ENCODE results near the gene ZEB2.
A peak's percentile ranks its signal among the peaks of the same experiment; 100 is the strongest.

ZEB2 gene

GRCh38 chr2:144547494-144547893 is 27.6 kb upstream of the ZEB2 start:
- H2AFZ ChIP-seq (ENCODE audit: low read depth, low read length), result no peak overlapping the region
- H3K9me3 ChIP-seq (ENCODE audit: low read length), result no peaks in the 10 kb centered on the region
- H3K36me3 ChIP-seq (ENCODE audit: insufficient read depth, low read length), result no peaks in the 10 kb centered on the region
- no peaks in the 10 kb centered on the region for H3K4me1 ChIP-seq (ENCODE audit: insufficient read depth, low read length)
- no peak overlapping the region for H3K4me3 ChIP-seq (ENCODE audit: low read length)
- H3K27me3 ChIP-seq (ENCODE audit: insufficient read depth, low read length), result no peaks in the 10 kb centered on the region

- H2AFZ ChIP-seq (ENCODE audit: low read depth, low read length), result no peak overlapping the region
- H3K27me3 ChIP-seq (ENCODE audit: insufficient read depth, low read length), result no peaks in the 10 kb centered on the region
- H3K4me3 ChIP-seq (ENCODE audit: low read length), result no peak overlapping the region
- H3K9me3 ChIP-seq (ENCODE audit: low read length), result no peaks in the 10 kb centered on the region
- H3K4me1 ChIP-seq (ENCODE audit: insufficient read depth, low read length), result no peaks in the 10 kb centered on the region
- H3K36me3 ChIP-seq (ENCODE audit: insufficient read depth, low read length), result no peaks in the 10 kb centered on the region
Observed at GRCh38 chr2:144546933-144547332, 27.0 kb upstream of the ZEB2 start.

- no peaks in the 10 kb centered on the region for H3K9me3 ChIP-seq (ENCODE audit: low read length)
- no peaks in the 10 kb centered on the region for H3K4me1 ChIP-seq (ENCODE audit: insufficient read depth, low read length)
- H3K36me3 ChIP-seq (ENCODE audit: insufficient read depth, low read length), result no peaks in the 10 kb centered on the region
- no peak overlapping the region for H2AFZ ChIP-seq (ENCODE audit: low read depth, low read length)
- no peaks in the 10 kb centered on the region for H3K27me3 ChIP-seq (ENCODE audit: insufficient read depth, low read length)
- H3K4me3 ChIP-seq (ENCODE audit: low read length), result no peak overlapping the region
Observed at GRCh38 chr2:144545787-144546186, 25.9 kb upstream of the ZEB2 start.

GRCh38 chr2:144544053-144544452 is 24.1 kb upstream of the ZEB2 start:
- no peaks in the 10 kb centered on the region for H3K4me1 ChIP-seq (ENCODE audit: insufficient read depth, low read length)
- H3K36me3 ChIP-seq (ENCODE audit: insufficient read depth, low read length), result no peaks in the 10 kb centered on the region
- no peaks in the 10 kb centered on the region for H3K27me3 ChIP-seq (ENCODE audit: insufficient read depth, low read length)
- H2AFZ ChIP-seq (ENCODE audit: low read depth, low read length), result no peak overlapping the region
- H3K9me3 ChIP-seq (ENCODE audit: low read length), result no peaks in the 10 kb centered on the region
- no peak overlapping the region for H3K4me3 ChIP-seq (ENCODE audit: low read length)

GRCh38 chr2:144541396-144541795 is 21.5 kb upstream of the ZEB2 start:
- Histone ChIP-seq H3K27me3 (ENCODE audit: insufficient read depth, low read length) (no peaks in the 10 kb centered on the region), H3K4me3 (ENCODE audit: low read length) (no peak overlapping the region), H3K4me1 (ENCODE audit: insufficient read depth, low read length) (no peaks in the 10 kb centered on the region), H2AFZ (ENCODE audit: low read depth, low read length) (no peak overlapping the region), H3K9me3 (ENCODE audit: low read length) (no peaks in the 10 kb centered on the region), H3K36me3 (ENCODE audit: insufficient read depth, low read length) (no peaks in the 10 kb centered on the region)

- H3K4me3 ChIP-seq (ENCODE audit: low read length), result no peak overlapping the region
- no peaks in the 10 kb centered on the region for H3K9me3 ChIP-seq (ENCODE audit: low read length)
- no peaks in the 10 kb centered on the region for H3K4me1 ChIP-seq (ENCODE audit: insufficient read depth, low read length)
- no peaks in the 10 kb centered on the region for H3K27me3 ChIP-seq (ENCODE audit: insufficient read depth, low read length)
- no peaks in the 10 kb centered on the region for H3K36me3 ChIP-seq (ENCODE audit: insufficient read depth, low read length)
- no peak overlapping the region for H2AFZ ChIP-seq (ENCODE audit: low read depth, low read length)
Observed at GRCh38 chr2:144539289-144539782, 19.4 kb upstream of the ZEB2 start.

- no peaks in the 10 kb centered on the region for H3K27me3 ChIP-seq (ENCODE audit: insufficient read depth, low read length)
- H3K4me3 ChIP-seq (ENCODE audit: low read length), result no peak overlapping the region
- H3K4me1 ChIP-seq (ENCODE audit: insufficient read depth, low read length), result no peaks in the 10 kb centered on the region
- no peaks in the 10 kb centered on the region for H3K36me3 ChIP-seq (ENCODE audit: insufficient read depth, low read length)
- H2AFZ ChIP-seq (ENCODE audit: low read depth, low read length), result no peak overlapping the region
- peaks cover 2% of the 10 kb centered on the region for H3K9me3 ChIP-seq (ENCODE audit: low read length)
Observed at GRCh38 chr2:144535300-144535699, 15.4 kb upstream of the ZEB2 start.

GRCh38 chr2:144533221-144533620 is 13.3 kb upstream of the ZEB2 start:
- Histone ChIP-seq H3K9me3 (ENCODE audit: low read length) (peaks cover 2% of the 10 kb centered on the region), H2AFZ (ENCODE audit: low read depth, low read length) (no peak overlapping the region), H3K4me1 (ENCODE audit: insufficient read depth, low read length) (no peaks in the 10 kb centered on the region), H3K27me3 (ENCODE audit: insufficient read depth, low read length) (no peaks in the 10 kb centered on the region), H3K36me3 (ENCODE audit: insufficient read depth, low read length) (no peaks in the 10 kb centered on the region), H3K4me3 (ENCODE audit: low read length) (no peak overlapping the region)

- Histone ChIP-seq H3K36me3 (ENCODE audit: insufficient read depth, low read length) (no peaks in the 10 kb centered on the region), H3K4me3 (ENCODE audit: low read length) (no peak overlapping the region), H3K4me1 (ENCODE audit: insufficient read depth, low read length) (peaks cover 3% of the 10 kb centered on the region), H2AFZ (ENCODE audit: low read depth, low read length) (no peak overlapping the region), H3K9me3 (ENCODE audit: low read length) (peaks cover 2% of the 10 kb centered on the region), H3K27me3 (ENCODE audit: insufficient read depth, low read length) (no peaks in the 10 kb centered on the region)
Observed at GRCh38 chr2:144530596-144530995, 10.7 kb upstream of the ZEB2 start.

GRCh38 chr2:144529841-144530240 is 9.9 kb upstream of the ZEB2 start:
- peaks cover 8% of the 10 kb centered on the region for H3K4me1 ChIP-seq (ENCODE audit: insufficient read depth, low read length)

GRCh38 chr2:144528108-144528507 is 8.2 kb upstream of the ZEB2 start:
- Histone ChIP-seq H2AFZ (ENCODE audit: low read depth, low read length) (no peak overlapping the region), H3K27me3 (ENCODE audit: insufficient read depth, low read length) (no peaks in the 10 kb centered on the region), H3K36me3 (ENCODE audit: insufficient read depth, low read length) (no peaks in the 10 kb centered on the region), H3K9me3 (ENCODE audit: low read length) (no peaks in the 10 kb centered on the region), H3K4me3 (ENCODE audit: low read length) (no peak overlapping the region), H3K4me1 (ENCODE audit: insufficient read depth, low read length) (peaks cover 18% of the 10 kb centered on the region)

More at GRCh38 chr2:144529841-144530240, 9.9 kb upstream of the ZEB2 start:
- Histone ChIP-seq H3K4me3 (ENCODE audit: low read length) (no peak overlapping the region), H3K9me3 (ENCODE audit: low read length) (peaks cover 2% of the 10 kb centered on the region), H3K27me3 (ENCODE audit: insufficient read depth, low read length) (no peaks in the 10 kb centered on the region), H3K36me3 (ENCODE audit: insufficient read depth, low read length) (no peaks in the 10 kb centered on the region), H2AFZ (ENCODE audit: low read depth, low read length) (no peak overlapping the region)

- Histone ChIP-seq H3K4me3 (ENCODE audit: low read length) (no peak overlapping the region), H2AFZ (ENCODE audit: low read depth, low read length) (no peak overlapping the region), H3K27me3 (ENCODE audit: insufficient read depth, low read length) (no peaks in the 10 kb centered on the region), H3K4me1 (ENCODE audit: insufficient read depth, low read length) (peaks cover 29% of the 10 kb centered on the region), H3K36me3 (ENCODE audit: insufficient read depth, low read length) (no peaks in the 10 kb centered on the region), H3K9me3 (ENCODE audit: low read length) (no peaks in the 10 kb centered on the region)
Observed at GRCh38 chr2:144526831-144527230, 6.9 kb upstream of the ZEB2 start.

GRCh38 chr2:144524118-144525009 is 4.4 kb upstream of the ZEB2 start:
- Histone ChIP-seq H3K4me1 (ENCODE audit: insufficient read depth, low read length) (peaks cover 44% of the 10 kb centered on the region), H3K36me3 (ENCODE audit: insufficient read depth, low read length) (no peaks in the 10 kb centered on the region), H3K4me3 (ENCODE audit: low read length) (peak overlapping the region; percentile 80), H3K9me3 (ENCODE audit: low read length) (no peaks in the 10 kb centered on the region), H2AFZ (ENCODE audit: low read depth, low read length) (peak overlapping the region; percentile 84), H3K27me3 (ENCODE audit: insufficient read depth, low read length) (no peaks in the 10 kb centered on the region)
